ENCODE results near the gene TMEM81.

The TMEM81 gene

DNA sequence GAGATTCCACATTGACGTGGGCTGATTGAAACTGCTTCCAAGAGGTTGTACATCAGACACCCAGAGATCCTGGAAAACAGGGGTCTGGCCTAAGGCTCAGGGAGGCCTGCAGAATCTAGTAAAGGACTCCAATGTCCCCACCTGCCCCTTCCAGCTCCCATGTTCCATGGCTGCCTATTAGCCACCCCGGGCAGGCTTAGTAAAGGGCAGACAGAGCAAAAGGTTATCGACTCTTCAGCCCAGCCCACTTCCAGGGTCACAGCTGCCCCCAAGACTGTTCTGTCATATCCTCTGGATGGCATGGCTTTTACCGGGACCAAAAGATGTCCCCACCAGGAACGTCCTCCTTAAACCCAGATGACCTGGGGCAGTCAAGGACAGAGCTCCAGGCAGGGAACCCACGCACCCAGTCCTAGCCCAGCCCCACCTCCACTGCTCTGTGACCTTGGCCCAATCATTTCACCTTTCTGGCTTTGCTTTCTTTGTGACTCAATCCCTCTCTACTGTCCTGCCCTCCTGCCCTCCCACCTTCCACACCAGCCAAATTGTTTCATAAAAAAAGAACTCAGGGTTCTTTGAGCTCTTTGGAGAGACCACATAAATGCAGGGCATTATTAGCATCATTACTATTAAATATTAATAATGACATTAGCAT lies 46.0 kb downstream of the TMEM81 start:
- DNase-seq (ENCODE audit: low read depth in 3 of 3, low spot score in 1 of 3): no peak

DNA sequence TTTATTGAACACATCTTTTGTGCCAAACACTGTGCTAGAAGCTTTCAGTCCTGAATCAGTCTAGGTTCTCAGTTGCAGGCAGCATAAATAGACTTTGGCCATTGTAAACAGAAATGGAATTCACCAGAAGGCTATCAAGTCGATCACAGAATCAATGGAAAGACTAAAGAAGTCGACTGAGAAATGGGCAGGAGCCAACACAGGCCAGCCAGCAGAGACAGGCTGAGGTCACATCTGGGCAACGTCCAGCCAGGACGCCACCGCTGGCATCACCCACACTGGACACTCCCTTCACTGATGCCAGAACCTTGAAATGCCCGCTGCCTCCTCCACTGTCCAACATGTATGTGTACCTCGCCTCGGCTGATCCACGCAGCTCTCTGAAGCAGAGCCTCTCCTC lies 46.7 kb downstream of the TMEM81 start:
- DNase-seq (ENCODE audit: low read depth in 3 of 3, low spot score in 1 of 3): no peak

Data from stimulated activated CD4-positive, alpha-beta T cell treated with anti-CD3 and anti-CD28 coated beads, TNF-alpha, amount 100 ng/mL, for 1 hour (primary cell).